Left cardiac atrium (tissue), 4 donors: Measurements from ENCODE around the gene DHRS13. TPM values are rescaled to one million over a fixed set of nuclear protein-coding genes. Genes with fewer than 3 reads are reported as not detected.
A peak's percentile ranks its signal among the peaks of the same experiment; 100 is the strongest.
"Not testable (repeated sequence)": the region's sequence is repeated elsewhere in the genome, so short reads cannot be mapped to it uniquely, and the experiment has no call there.

ENCODE experiments used
- ATAC-seq, 2 donors: fragments of 200-7000 bp; cut with Tn5 transposase; one replicate each; pipeline ENCODE4 v1.9.1; 2020; ENCODE audit warnings: mild to moderate bottlenecking in 2 of 2, moderate library complexity in 2 of 2
- DNase-seq: peaks from one replicate; pipeline ENCODE4 v3.0.0-alpha.2; 2020
- intact Hi-C, 2 donors: fragments of 100-400 bp; cut with DNase I; formaldehyde crosslinking; loops; one replicate each; pipeline versions ENCODE4 v1.14.1 to v1.15.1; 2022 to 2023
- microRNA-seq, 2 donors: library from miRNA; unstranded; fragments of <30 nt; microRNA quantifications; one replicate each; pipeline ENCODE4 v1.2.0, GENCODE V29; 2020
- total RNA-seq, 2 donors: library from RNA; stranded (reverse); fragmentation: NEBNext Ultra II Directional; extraction: Animal tissue kit (Norgen Biotek cat#: 25700); gene quantifications; one replicate each; pipeline ENCODE4 v1.2.1, GENCODE V29; 2021
- donor health status: DM: no; HTN: yes; CAD: no.
- donor health status: DM: no; HTN: yes; CAD: no; lungs with severe emphysema.
- donor health status: DM: yes; HTN: yes; CAD: no.
- donor health status: Dilated cardiomyopathy.

The DHRS13 gene
- total RNA-seq, 2 donors from 2014 or later: 2.8 to 3.7 TPM

DNA sequence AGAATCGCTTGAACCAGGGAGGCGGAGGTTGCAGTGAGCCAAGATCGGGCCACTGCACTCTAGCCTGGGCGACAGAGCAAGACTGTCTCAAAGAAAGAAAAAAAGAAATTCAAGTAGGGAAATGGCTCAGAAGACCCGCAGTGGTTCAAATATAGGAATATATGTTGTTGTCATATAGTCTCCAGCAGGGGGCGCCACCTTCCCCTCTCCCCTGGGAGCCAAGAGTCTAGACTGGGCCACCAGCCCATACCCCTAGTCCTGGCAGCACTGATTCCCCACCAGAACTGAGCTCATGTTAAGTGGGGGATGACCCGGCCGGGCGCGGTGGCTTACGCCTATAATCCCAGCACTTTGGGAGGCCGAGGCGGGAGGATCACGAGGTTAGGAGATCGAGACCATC is 54.2 kb downstream of the DHRS13 start:
- DNase-seq (peak; percentile 60), ATAC-seq (peak in 1 of 2 donors; percentile 52)
- intact Hi-C loops: not testable (repeated sequence)

Small RNA genes within 50 kb of the gene (microRNA-seq; reads per million reads assigned to microRNA genes)
- gene MIR451B: 0 reads per million in 2 donors

Other genes with a start within 250 kb of the DHRS13 start
- gene SDF2, start 241.2 kb downstream of the DHRS13 start, total RNA-seq: 10 to 100 TPM; 32.9 to 33.7 TPM
- 10 to 100 TPM; 35.6 to 47.2 TPM for gene SUPT6H, start 240.9 kb downstream of the DHRS13 start, total RNA-seq
- gene PROCA1, start 191.2 kb downstream of the DHRS13 start, total RNA-seq: 1 to 10 TPM in 1 of 2 donors, under 1 TPM in 1; 0.97 to 1.6 TPM
- 10 to 100 TPM; 37.2 to 53.8 TPM for gene RAB34, start 185.2 kb downstream of the DHRS13 start, total RNA-seq
- 100 to 1,000 TPM; 894 to 914 TPM for gene RPL23A, start 183.1 kb downstream of the DHRS13 start, total RNA-seq
- 1 to 10 TPM; 3.5 to 3.7 TPM for gene TLCD1, start 176.8 kb downstream of the DHRS13 start, total RNA-seq
- 1 to 10 TPM in 1 of 2 donors, under 1 TPM in 1; 0.85 to 1.3 TPM for gene NEK8, start 174.3 kb downstream of the DHRS13 start, total RNA-seq
- 1 to 10 TPM; 6.6 to 9.8 TPM for gene TRAF4, start 159.1 kb downstream of the DHRS13 start, total RNA-seq
- 10 to 100 TPM; 15.7 to 18.8 TPM for gene FAM222B, start 60.3 kb downstream of the DHRS13 start, total RNA-seq
- gene ERAL1, start 48.1 kb downstream of the DHRS13 start, total RNA-seq: 10 to 100 TPM; 29.0 to 30.2 TPM
- 100 to 1,000 TPM in 1 of 2 donors, 10 to 100 TPM in 1; 89.9 to 107 TPM for gene FLOT2, start 5.3 kb downstream of the DHRS13 start, total RNA-seq
- gene PHF12, start 48.4 kb upstream of the DHRS13 start, total RNA-seq: 10 to 100 TPM; 18.8 to 23.4 TPM
- gene SEZ6, start 103.0 kb upstream of the DHRS13 start, total RNA-seq: under 1 TPM; 0.12 to 0.31 TPM
- gene PIPOX, start 140.1 kb upstream of the DHRS13 start, total RNA-seq: under 1 TPM; 0.55 to 0.91 TPM